Renal cortical epithelial cell (primary cell): ENCODE measurements around the gene TSPAN9. TPM values are rescaled to one million over a fixed set of nuclear protein-coding genes. Genes with fewer than 3 reads are reported as not detected.

ENCODE experiments used
- DNase-seq: peaks from one replicate; pipeline ENCODE4 v3.0.0-alpha.2; 2011; ENCODE audit warnings: low read depth
- total RNA-seq: library from RNA; depleted of rRNA; stranded (reverse); fragments of >200 nt; gene quantifications from 2 replicates; pipeline ENCODE4 v1.2.3, GENCODE V29; 2014

TSPAN9 gene
- total RNA-seq, 1 donor from 2014 or later = 91.3 TPM

- DNase-seq = no peak
Observed at GRCh38 chr12:3274664-3275063, 197.5 kb downstream of the TSPAN9 start.

DNA sequence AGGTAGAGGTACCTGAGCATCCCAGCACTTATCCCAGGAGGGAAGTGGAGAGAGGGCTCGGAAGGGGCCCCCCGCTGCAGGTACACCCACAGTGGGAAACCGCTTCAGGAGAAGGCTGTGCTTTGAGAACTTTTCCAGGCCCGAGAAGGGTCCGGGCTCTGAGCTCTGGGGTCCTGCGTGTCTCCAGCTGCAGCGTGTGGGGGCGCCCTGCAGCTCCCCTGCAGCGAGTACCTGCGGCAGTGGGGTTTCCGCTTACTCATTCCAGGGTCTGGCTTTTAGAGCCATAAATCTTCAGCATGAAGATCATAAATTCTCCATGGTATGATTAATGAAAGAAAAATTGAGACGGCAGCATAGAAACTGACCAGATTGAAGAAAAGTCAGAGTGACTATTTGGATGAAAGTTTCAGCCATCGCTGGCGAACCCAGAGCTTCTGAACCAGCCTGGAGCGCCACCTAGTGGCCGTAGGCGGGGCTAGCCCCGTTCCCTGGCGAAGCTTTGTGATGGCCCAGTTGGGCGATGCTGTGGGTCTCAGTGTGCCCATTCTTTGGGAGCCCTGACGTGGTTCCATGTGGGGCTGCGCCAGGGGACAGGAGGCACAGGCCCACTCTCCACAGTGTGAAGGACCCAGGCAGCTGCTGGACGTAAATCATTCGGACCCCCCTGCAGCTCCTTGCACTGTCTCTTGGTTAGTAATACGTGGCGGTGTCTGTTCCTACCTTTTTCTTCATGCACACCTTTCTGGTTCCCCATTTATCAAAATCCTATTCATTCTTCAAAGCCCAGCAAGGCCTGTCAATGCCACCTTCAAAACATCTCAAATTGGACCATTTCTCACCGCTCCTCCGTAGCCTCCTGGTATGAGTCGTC is 198.2 kb downstream of the TSPAN9 start:
- DNase-seq = peak; percentile 30

GRCh38 chr12:3276226-3276625 is 199.0 kb downstream of the TSPAN9 start:
- no peak for DNase-seq

DNA sequence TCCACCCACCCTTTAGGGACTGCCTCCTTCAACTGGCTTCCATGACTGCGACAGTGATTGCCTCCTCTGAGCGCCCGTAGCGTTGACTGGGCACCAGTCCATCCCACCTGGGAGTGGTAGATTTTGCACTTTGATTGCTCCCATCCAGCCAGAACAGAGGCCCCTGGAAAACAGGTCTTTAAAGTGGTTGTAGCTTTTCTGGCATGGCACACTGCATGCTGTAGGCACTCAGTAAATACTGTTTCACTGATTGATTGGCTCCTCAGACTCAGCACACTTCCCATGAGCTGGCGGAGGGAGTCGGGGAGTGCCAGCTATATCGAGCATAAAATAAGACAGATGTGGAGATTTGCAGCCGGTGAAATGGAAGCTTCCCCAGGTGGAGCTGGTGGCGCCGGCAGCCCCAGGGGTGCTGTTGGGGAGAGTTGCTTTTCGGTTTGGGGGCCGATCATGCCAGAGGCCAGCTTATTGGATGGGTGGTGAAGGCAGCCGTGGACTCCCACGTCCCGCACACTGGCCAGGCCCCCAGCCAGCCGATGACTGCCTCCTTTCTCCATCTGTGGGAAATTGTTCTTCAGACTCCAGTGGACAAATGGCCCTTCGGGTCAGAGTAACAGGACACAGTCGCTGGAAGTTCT is 200.2 kb downstream of the TSPAN9 start:
- no peak for DNase-seq

GRCh38 chr12:3278681-3279414 is 201.7 kb downstream of the TSPAN9 start:
- no peak for DNase-seq

GRCh38 chr12:3279415-3279780 is 202.2 kb downstream of the TSPAN9 start:
- no peak for DNase-seq

DNA sequence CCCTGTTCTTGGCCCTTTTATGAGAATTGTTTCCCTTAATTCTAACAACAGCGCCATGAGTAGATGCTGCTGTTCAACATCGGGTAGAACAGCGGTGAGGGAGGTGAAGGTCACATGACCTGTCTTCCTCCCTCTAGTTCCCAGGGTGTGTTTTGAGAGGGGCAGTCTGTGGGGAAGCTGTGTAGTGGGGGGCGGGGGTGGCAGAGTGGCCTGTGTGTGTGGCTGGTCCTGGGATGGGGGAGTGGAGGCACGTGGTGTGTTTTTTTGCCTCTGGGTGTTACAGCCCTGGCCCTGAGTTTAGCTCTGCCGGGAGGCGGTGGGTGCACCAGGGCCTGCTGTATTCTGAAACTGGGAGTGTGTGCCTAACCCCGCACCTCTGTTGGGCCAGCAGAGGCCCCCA is 202.7 kb downstream of the TSPAN9 start:
- DNase-seq = no peak

DNA sequence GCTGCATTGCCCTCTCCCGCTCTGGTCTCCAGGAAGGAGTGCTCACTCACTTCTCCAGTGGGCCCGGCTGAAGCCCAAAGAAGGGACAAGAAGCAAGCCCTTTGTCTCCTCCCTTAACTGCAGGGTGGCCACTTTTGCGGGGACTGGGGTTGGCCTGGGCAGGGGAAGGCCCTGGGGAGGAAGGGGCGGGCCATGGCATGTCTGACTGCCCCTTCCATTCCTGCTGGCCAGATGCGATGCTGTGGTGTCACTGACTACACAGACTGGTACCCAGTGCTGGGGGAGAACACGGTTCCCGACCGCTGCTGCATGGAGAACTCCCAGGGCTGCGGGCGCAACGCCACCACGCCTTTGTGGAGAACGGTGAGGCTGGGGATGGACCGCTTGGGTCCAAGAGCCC is 203.8 kb downstream of the TSPAN9 start:
- no peak for DNase-seq

GRCh38 chr12:3281588-3282383 is 204.6 kb downstream of the TSPAN9 start:
- no peak for DNase-seq

DNA sequence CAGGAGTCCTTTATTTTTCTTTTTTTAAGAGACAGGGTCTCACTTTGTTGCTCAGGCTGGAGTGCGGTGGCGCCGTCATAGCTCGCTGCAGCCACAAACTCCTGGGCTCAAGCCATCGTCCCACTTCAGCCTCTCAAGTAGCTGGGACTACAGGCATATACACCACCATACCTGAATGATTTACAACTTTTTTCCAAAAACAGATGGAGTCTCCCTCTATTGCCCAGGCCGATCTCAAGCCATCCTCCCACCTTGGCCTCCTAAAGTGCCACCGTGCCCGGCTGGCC is 205.1 kb downstream of the TSPAN9 start:
- DNase-seq = no peak

DNA sequence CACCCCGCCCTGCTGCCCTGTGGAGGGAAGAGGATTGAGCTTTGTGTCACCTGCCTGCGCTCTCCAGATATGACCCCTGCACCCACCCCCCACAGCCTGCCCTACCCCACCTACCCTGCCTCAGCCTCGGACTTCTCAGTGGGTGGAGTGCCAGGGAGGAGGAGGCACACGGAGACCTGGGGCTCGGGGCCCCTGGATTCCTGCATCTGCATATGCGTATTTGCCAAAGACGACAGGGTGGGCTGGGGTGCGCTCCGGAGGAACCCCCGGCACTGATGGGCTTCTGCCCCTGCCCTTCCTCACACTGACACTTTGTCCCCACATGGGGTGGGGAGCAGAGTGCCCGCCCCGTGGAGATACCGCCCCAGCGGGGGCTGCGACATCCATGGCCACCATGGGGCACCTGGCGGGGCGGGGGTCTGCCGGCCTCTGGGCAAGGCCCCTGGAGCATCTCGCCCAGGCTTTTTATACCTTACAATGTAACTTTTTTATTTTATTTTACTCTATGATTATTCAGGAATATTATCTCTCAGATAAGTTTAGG is 206.0 kb downstream of the TSPAN9 start:
- no peak for DNase-seq

- DNase-seq = no peak
Observed at GRCh38 chr12:3284405-3284804, 207.2 kb downstream of the TSPAN9 start.

DNA sequence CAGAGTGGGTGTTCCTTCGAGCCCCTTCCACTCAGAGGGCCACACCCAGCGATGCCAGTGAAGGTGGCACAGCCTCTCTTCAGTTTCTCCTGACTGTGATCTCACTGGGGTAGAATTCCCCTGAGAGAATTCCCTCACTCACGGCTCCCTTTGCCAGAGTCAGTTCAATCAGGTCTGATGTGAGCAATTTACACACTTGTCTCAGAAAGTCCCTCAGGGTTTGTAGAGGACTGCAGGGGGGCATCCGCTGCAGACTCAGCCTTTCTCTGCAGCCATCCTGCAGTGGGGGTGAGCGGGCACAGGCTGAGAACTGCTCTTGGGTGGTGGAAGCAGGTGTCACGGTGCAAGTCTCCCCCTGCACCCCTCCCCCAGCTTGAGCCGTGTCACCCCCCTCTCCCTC is 208.4 kb downstream of the TSPAN9 start:
- no peak for DNase-seq

- no peak for DNase-seq
Observed at GRCh38 chr12:3288690-3289089, 211.5 kb downstream of the TSPAN9 start.

GRCh38 chr12:3289702-3290101 is 212.5 kb downstream of the TSPAN9 start:
- DNase-seq = no peak

DNA sequence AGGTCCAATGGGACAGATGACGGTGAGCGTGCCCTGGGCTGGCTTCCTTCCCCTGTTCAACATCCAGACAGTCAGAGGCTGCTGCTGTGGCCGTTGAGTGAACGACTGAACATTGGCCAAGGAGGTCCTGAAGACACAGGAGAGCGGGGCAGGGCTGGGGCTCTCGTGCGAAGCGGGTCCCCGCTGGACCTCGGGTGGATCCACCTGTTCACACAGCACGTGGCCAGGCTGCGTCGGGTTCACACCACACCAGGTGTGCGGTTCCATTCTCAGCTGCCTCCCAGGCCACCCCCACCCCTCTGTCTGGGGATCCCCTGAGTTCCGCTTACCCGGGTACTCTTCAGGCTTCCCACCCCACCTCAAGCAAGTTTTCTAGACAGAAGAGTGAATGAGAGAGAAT is 214.8 kb downstream of the TSPAN9 start:
- DNase-seq = no peak

DNA sequence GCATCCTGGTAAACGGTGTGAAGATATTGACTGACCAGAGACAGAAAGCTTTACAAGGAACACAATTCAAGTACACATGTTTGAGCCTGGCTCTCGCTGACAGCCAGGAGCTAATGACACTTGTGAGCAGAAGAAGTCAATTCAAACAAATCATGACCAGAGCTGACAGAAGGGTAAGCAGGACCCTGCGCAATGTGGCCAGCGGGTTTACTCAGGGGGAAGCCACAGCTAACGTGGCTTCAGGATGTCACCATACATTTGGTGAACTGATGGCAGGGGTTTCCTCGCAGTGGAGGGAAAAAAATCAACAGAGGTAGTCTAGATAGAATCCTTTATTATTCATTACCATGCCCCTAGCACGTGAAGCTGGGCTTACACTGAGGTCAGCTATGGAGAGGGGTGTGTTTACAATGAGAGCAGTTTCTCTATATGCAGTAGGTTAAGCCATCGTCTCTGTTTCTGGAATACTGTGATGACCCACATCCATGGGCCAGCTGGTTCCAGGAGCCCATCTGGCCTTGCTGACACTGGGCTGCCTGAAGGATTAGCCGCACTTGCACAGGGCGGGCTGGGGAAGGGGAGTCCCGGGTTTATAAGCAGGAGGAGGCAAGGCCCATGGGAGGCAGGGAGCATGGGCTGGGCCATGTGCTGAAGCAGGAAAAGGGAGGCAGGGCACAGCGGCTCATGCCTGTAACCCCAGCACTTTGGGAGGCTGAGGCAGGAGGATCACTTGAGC is 215.7 kb downstream of the TSPAN9 start:
- DNase-seq = no peak

DNA sequence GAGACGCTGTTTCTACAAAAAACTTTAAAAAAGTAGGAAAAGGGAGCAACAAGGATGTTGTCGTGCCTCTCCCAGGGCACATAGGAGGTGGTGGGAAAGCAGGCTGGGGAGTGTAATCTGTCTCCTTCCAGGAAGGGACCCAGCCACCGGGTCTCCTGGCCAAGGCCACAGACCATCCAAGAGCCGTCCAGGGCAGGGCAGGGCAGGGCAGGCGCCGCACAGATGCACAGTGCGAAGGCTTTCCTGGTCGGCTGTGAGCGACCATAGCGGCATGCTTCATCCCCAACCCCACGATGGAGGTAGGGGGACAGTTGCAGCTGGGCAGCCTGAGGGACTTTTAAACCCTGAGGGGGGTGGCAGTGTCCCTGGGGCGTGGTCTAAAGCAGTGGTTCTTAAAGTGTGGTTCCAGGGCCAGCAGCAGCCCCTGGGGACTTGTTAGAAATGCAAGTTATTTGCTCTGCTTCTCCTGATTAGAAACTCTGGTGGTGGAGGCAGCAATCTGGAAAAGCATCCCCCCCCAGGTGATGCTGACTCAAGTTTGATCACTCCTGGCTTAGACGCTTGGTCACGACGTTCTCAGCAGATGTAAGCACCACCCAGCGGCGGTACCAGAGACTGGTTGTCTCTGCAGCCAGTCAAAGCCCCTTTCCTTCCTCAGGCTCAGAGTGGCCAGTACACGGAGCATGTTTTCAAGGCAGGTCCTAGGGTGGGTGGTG is 216.4 kb downstream of the TSPAN9 start:
- DNase-seq = peak; percentile 38

- DNase-seq = no peak
Observed at GRCh38 chr12:3294481-3294911, 217.3 kb downstream of the TSPAN9 start.

DNA sequence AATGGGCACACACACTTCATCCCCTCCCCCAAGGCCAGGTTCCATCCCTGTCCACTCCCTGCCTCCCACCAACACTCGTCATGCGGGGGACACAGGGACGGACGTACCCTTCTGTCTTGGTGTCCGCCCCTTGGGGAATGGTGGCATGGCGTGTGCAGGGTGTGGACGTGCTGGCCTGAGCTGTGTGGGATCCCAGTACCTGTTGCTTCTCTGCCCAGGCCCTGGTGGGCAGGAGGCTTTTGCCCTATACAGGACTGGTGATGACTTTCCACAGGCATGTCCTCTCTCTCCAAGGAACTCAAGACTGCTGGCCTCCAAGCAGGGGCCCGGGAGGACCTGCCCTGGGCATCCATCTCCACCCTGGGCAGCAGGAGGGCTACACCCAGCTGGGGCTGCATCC is 218.0 kb downstream of the TSPAN9 start:
- no peak for DNase-seq
